Activated CD8-positive, alpha-beta memory T cell treated with anti-CD3 and anti-CD28 coated beads, Interleukin-2, amount 10 ng/mL, durations not matched to agents 7 days and 5 days (primary cell): ENCODE data around the gene ABCB10. TPM values are rescaled to one million over a fixed set of nuclear protein-coding genes. Genes with fewer than 3 reads are reported as not detected.
"Not testable (repeated sequence)": the region's sequence is repeated elsewhere in the genome, so short reads cannot be mapped to it uniquely, and the experiment has no call there.

Source experiments
- ATAC-seq: fragments of 150-1000 bp; cut with Tn5 transposase; one replicate; pipeline ENCODE4 v1.10.0; 2021; ENCODE audit warnings: moderate library complexity
- CTCF ChIA-PET: fragments of 350-600 bp; sonication (Branson Sonifier 250); formaldehyde crosslinking; loops from one replicate; lab custom pipeline; 2021; ENCODE audit warnings: antibody characterized with exemption; lab: Charles Lee
- DNase-seq: peaks from one replicate; pipeline ENCODE4 v3.0.0-alpha.2; 2020
- H3K27ac Mint-ChIP-seq: one replicate; pipeline ENCODE4 v1.8.0; 2021; ENCODE audit warnings: mild to moderate bottlenecking, mixed read lengths
- H3K27me3 Mint-ChIP-seq: one replicate; pipeline ENCODE4 v1.8.0; 2021; ENCODE audit warnings: mixed read lengths
- H3K36me3 Mint-ChIP-seq: one replicate; pipeline ENCODE4 v1.8.0; 2021; ENCODE audit warnings: mild to moderate bottlenecking, mixed read lengths
- H3K4me1 Mint-ChIP-seq: one replicate; pipeline ENCODE4 v1.8.0; 2021; ENCODE audit warnings: mixed read lengths
- H3K4me3 Mint-ChIP-seq: one replicate; pipeline ENCODE4 v1.8.0; 2021; ENCODE audit warnings: mild to moderate bottlenecking, moderate library complexity, mixed read lengths
- H3K9me3 Mint-ChIP-seq: one replicate; pipeline ENCODE4 v1.8.0; 2022; ENCODE audit warnings: low read depth, mixed read lengths
- total RNA-seq, 2 experiments: library from RNA; stranded (reverse); gene quantifications; one replicate each; pipeline ENCODE4 v1.2.3, GENCODE V29; 2021

Gene ABCB10
- 10 to 100 TPM; 35.0 to 39.8 TPM for total RNA-seq

GRCh38 chr1:229558460-229559335 is at the start of gene ABCB10:
TSS of gene ABCB10 (minus strand) at chr1:229558707. CDS start at chr1:229558652, 55 bp downstream.
- CTCF ChIA-PET = interaction anchor here (0.7 to 2.7 kb wide), 12 partner anchors 9 to 551 kb away, joined by 3 to 19 read pairs (median 3); partner anchors contain the start of genes TAF5L and URB2
- H3K4me3 Mint-ChIP-seq = peak within 1 kb of the TSS; percentile 87
- H3K36me3 Mint-ChIP-seq = peaks cover 7% of the 10 kb centered on the region
- no peaks in the 10 kb centered on the region for H3K27me3 Mint-ChIP-seq
- peaks cover 35% of the 10 kb centered on the region for H3K4me1 Mint-ChIP-seq
- no peaks in the 10 kb centered on the region for H3K9me3 Mint-ChIP-seq
- H3K27ac Mint-ChIP-seq = peak within 1 kb of the TSS; percentile 91
- ATAC-seq (peak; percentile 84), DNase-seq (peak; percentile 90)

- no peaks in the 10 kb centered on the region for H3K9me3 Mint-ChIP-seq
- CTCF ChIA-PET = no interaction called here
- DNase-seq = no peak
- no peak overlapping the region for H3K27ac Mint-ChIP-seq
- no peaks in the 10 kb centered on the region for H3K27me3 Mint-ChIP-seq
- no peaks in the 10 kb centered on the region for H3K4me1 Mint-ChIP-seq
- H3K36me3 Mint-ChIP-seq = peaks cover 53% of the 10 kb centered on the region
- H3K4me3 Mint-ChIP-seq = no peak overlapping the region
- ATAC-seq = no peak
Measured at GRCh38 chr1:229607370-229607769, 48.9 kb upstream of the ABCB10 start.

GRCh38 chr1:229603371-229604005 is 45.0 kb upstream of the ABCB10 start:
- DNase-seq = no peak
- CTCF ChIA-PET = interaction anchor here (1.2 kb wide), 1 partner anchor 44 kb away, joined by 3 read pairs; the partner anchor contains the start of gene ABCB10
- Mint-ChIP-seq H3K4me1 (peaks cover 10% of the 10 kb centered on the region), H3K27ac (no peak overlapping the region), H3K36me3 (peaks cover 54% of the 10 kb centered on the region), H3K9me3 (no peaks in the 10 kb centered on the region), H3K4me3 (no peak overlapping the region), H3K27me3 (no peaks in the 10 kb centered on the region)
- ATAC-seq = no peak

- H3K4me1 Mint-ChIP-seq = peaks cover 19% of the 10 kb centered on the region
- peak; percentile 9 for ATAC-seq
- CTCF ChIA-PET = no interaction called here
- H3K9me3 Mint-ChIP-seq = no peaks in the 10 kb centered on the region
- H3K27me3 Mint-ChIP-seq = no peaks in the 10 kb centered on the region
- H3K27ac Mint-ChIP-seq = no peak overlapping the region
- peaks cover 49% of the 10 kb centered on the region for H3K36me3 Mint-ChIP-seq
- no peak for DNase-seq
- no peak overlapping the region for H3K4me3 Mint-ChIP-seq
Measured at GRCh38 chr1:229600229-229600628, 41.7 kb upstream of the ABCB10 start.

GRCh38 chr1:229599218-229599954 is 40.9 kb upstream of the ABCB10 start:
- no peaks in the 10 kb centered on the region for H3K27me3 Mint-ChIP-seq
- H3K36me3 Mint-ChIP-seq = peaks cover 52% of the 10 kb centered on the region
- no peaks in the 10 kb centered on the region for H3K9me3 Mint-ChIP-seq
- no peak for ATAC-seq
- no peak for DNase-seq
- CTCF ChIA-PET = interaction anchor here (0.6 kb wide), 1 partner anchor 534 kb away, joined by 4 read pairs; no protein-coding TSS in a partner anchor
- peaks cover 19% of the 10 kb centered on the region for H3K4me1 Mint-ChIP-seq
- no peak overlapping the region for H3K27ac Mint-ChIP-seq
- H3K4me3 Mint-ChIP-seq = no peak overlapping the region

- CTCF ChIA-PET = no interaction called here
- DNase-seq = no peak
- peaks cover 60% of the 10 kb centered on the region for H3K36me3 Mint-ChIP-seq
- H3K27me3 Mint-ChIP-seq = no peaks in the 10 kb centered on the region
- ATAC-seq = no peak
- H3K27ac Mint-ChIP-seq = no peak overlapping the region
- peaks cover 19% of the 10 kb centered on the region for H3K4me1 Mint-ChIP-seq
- H3K9me3 Mint-ChIP-seq = no peaks in the 10 kb centered on the region
- no peak overlapping the region for H3K4me3 Mint-ChIP-seq
Measured at GRCh38 chr1:229597877-229598276, 39.4 kb upstream of the ABCB10 start.

GRCh38 chr1:229596925-229597699 is 38.6 kb upstream of the ABCB10 start:
- Mint-ChIP-seq H3K4me3 (no peak overlapping the region), H3K9me3 (no peaks in the 10 kb centered on the region), H3K27ac (no peak overlapping the region), H3K36me3 (peaks cover 54% of the 10 kb centered on the region), H3K4me1 (peaks cover 19% of the 10 kb centered on the region), H3K27me3 (no peaks in the 10 kb centered on the region)
- CTCF ChIA-PET = interaction anchor here (0.7 kb wide), 1 partner anchor 9 kb away, joined by 3 read pairs; no protein-coding TSS in a partner anchor
- DNase-seq = no peak
- no peak for ATAC-seq

GRCh38 chr1:229595876-229596275 is 37.4 kb upstream of the ABCB10 start:
- H3K4me1 Mint-ChIP-seq = peaks cover 14% of the 10 kb centered on the region
- H3K4me3 Mint-ChIP-seq, H3K27me3 Mint-ChIP-seq, CTCF ChIA-PET, ATAC-seq, H3K9me3 Mint-ChIP-seq, H3K27ac Mint-ChIP-seq, DNase-seq: not testable (repeated sequence)
- peaks cover 42% of the 10 kb centered on the region for H3K36me3 Mint-ChIP-seq

- CTCF ChIA-PET = no interaction called here
- Mint-ChIP-seq H3K27ac (no peak overlapping the region), H3K27me3 (no peaks in the 10 kb centered on the region), H3K36me3 (peaks cover 34% of the 10 kb centered on the region), H3K9me3 (no peaks in the 10 kb centered on the region), H3K4me3 (no peak overlapping the region), H3K4me1 (peaks cover 9% of the 10 kb centered on the region)
- DNase-seq (no peak), ATAC-seq (no peak)
Measured at GRCh38 chr1:229594227-229595008, 35.9 kb upstream of the ABCB10 start.

- Mint-ChIP-seq H3K4me3 (no peak overlapping the region), H3K27ac (no peak overlapping the region), H3K27me3 (no peaks in the 10 kb centered on the region), H3K36me3 (peaks cover 29% of the 10 kb centered on the region), H3K4me1 (peaks cover 9% of the 10 kb centered on the region), H3K9me3 (no peaks in the 10 kb centered on the region)
- ATAC-seq (no peak), DNase-seq (no peak)
- CTCF ChIA-PET = no interaction called here
Measured at GRCh38 chr1:229593800-229594199, 35.3 kb upstream of the ABCB10 start.

- ATAC-seq (no peak), DNase-seq (no peak)
- CTCF ChIA-PET = interaction anchor here (1.3 kb wide), 1 partner anchor 71 kb away, joined by 6 read pairs; no protein-coding TSS in a partner anchor
- no peaks in the 10 kb centered on the region for H3K27me3 Mint-ChIP-seq
- no peak overlapping the region for H3K27ac Mint-ChIP-seq
- H3K36me3 Mint-ChIP-seq = peaks cover 19% of the 10 kb centered on the region
- H3K9me3 Mint-ChIP-seq = no peaks in the 10 kb centered on the region
- H3K4me3 Mint-ChIP-seq = no peak overlapping the region
- no peaks in the 10 kb centered on the region for H3K4me1 Mint-ChIP-seq
Measured at GRCh38 chr1:229590119-229590518, 31.6 kb upstream of the ABCB10 start.

- Mint-ChIP-seq H3K36me3 (no peaks in the 10 kb centered on the region), H3K4me1 (no peaks in the 10 kb centered on the region), H3K4me3 (no peak overlapping the region), H3K9me3 (no peaks in the 10 kb centered on the region), H3K27me3 (no peaks in the 10 kb centered on the region), H3K27ac (no peak overlapping the region)
- CTCF ChIA-PET = no interaction called here
- DNase-seq = no peak
- ATAC-seq = no peak
Measured at GRCh38 chr1:229585338-229585737, 26.8 kb upstream of the ABCB10 start.
